ENCODE results near the gene MKNK2. TPM values are rescaled to one million over a fixed set of nuclear protein-coding genes. Genes with fewer than 3 reads are reported as not detected.

Gene MKNK2
- polyA plus RNA-seq, 3 donors: 16.9 to 333 (median 21.8) TPM

- H3K9ac ChIP-seq (ENCODE audit: insufficient read depth, low read length, poor library complexity, severe bottlenecking): peak overlapping the region; percentile 36
These were observed 36.1 kb downstream of the MKNK2 start for GRCh38 chr19:2014731-2015607.

More at GRCh38 chr19:2014731-2015607, 36.1 kb downstream of the MKNK2 start:
- Histone ChIP-seq H3K27me3 (ENCODE audit: control insufficient read depth in 2 of 2, insufficient read depth in 2 of 2, low read length in 2 of 2) (no peaks in the 10 kb centered on the region), H3K4me2 (replicated peaks; ENCODE audit: extremely low read depth, low read length, poor library complexity, severe bottlenecking) (peak overlapping the region; percentile 75), H3K27ac (ENCODE audit: low read depth in 1 of 2, low read length in 2 of 2) (no peak overlapping the region), H2AFZ (ENCODE audit: insufficient read depth, low read depth, low read length, poor library complexity, severe bottlenecking) (peak overlapping the region; percentile 46), H4K20me1 (ENCODE audit: insufficient read depth, low read length) (peaks cover 21% of the 10 kb centered on the region), H3K36me3 (replicated peaks in 1 of 2; ENCODE audit: control insufficient read depth in 1 of 2, insufficient read depth in 2 of 2, low read length in 2 of 2) (peaks cover 0 to 3% of the 10 kb centered on the region in 2 donors), H3K79me2 (ENCODE audit: insufficient read depth, low read length) (peaks cover 39% of the 10 kb centered on the region), H3K4me1 (ENCODE audit: control insufficient read depth in 1 of 2, insufficient read depth in 2 of 2, low read length in 2 of 2) (peaks cover 15 to 22% of the 10 kb centered on the region in 2 donors), H3K4me3 (replicated peaks in 1 of 3; ENCODE audit: low read depth in 2 of 3, low read length in 3 of 3) (peak overlapping the region; percentile 21 to 68 (median 24)), H3K9me3 (replicated peaks in 1 of 2; ENCODE audit: control insufficient read depth in 1 of 2, insufficient read depth in 1 of 2, low read length in 2 of 2) (no peaks in the 10 kb centered on the region)
- Mint-ChIP-seq H3K4me1 (peaks cover 26% of the 10 kb centered on the region), H3K9me3 (peaks cover 0 to 3% (median 0%) of the 10 kb centered on the region in 7 donors), H3K4me3 (peak overlapping the region; percentile 59 to 68), H3K36me3 (peaks cover 4 to 21% of the 10 kb centered on the region in 2 donors), H3K27me3 (ENCODE audit: low read depth in 3 of 3) (peaks cover 0 to 1% (median 0%) of the 10 kb centered on the region in 3 donors), H3K27ac (peak overlapping the region in 1 of 7 donors; percentile 25)
- peak in 1 of 3 donors; percentile 22 for DNase-seq
- 10% methylated on average over 63 of the region's 74 CpGs for WGBS (ENCODE audit: insufficient coverage)
- intact Hi-C loops (cut with micrococcal nuclease): loop anchor here in 1 of 2 donors (5.0 kb wide), 1 partner anchor 52 kb away; no protein-coding TSS in a partner anchor
- no peak for TF ChIP-seq CTCF (IDR thresholded peaks at IDR 0.05)

Data from CD14-positive monocyte (primary cell).